Activated naive CD4-positive, alpha-beta T cell treated with anti-CD3 and anti-CD28 coated beads for 36 hours (primary cell): ENCODE results near the gene SLFNL1. TPM values are rescaled to one million over a fixed set of nuclear protein-coding genes. Genes with fewer than 3 reads are reported as not detected.

Experiments
- CTCF ChIA-PET: fragments of 350-600 bp; sonication (Branson Sonifier 250); formaldehyde crosslinking; loops from one replicate; lab custom pipeline; 2021; ENCODE audit warnings: antibody characterized with exemption; lab: Charles Lee
- DNase-seq: peaks from one replicate; pipeline ENCODE4 v3.0.0-alpha.2; 2020
- H3K27ac Mint-ChIP-seq: one replicate; pipeline ENCODE4 v1.8.0; 2021; ENCODE audit warnings: mild to moderate bottlenecking, mixed read lengths
- H3K27me3 Mint-ChIP-seq: one replicate; pipeline ENCODE4 v1.8.0; 2021; ENCODE audit warnings: low read depth, mixed read lengths
- H3K36me3 Mint-ChIP-seq: one replicate; pipeline ENCODE4 v1.8.0; 2021; ENCODE audit warnings: low read depth, mixed read lengths
- H3K4me1 Mint-ChIP-seq: one replicate; pipeline ENCODE4 v1.8.0; 2021; ENCODE audit warnings: low read depth, mixed read lengths
- H3K4me3 Mint-ChIP-seq: one replicate; pipeline ENCODE4 v1.8.0; 2021; ENCODE audit warnings: mild to moderate bottlenecking, moderate library complexity, mixed read lengths
- H3K9me3 Mint-ChIP-seq: one replicate; pipeline ENCODE4 v1.8.0; 2021; ENCODE audit warnings: mixed read lengths
- intact Hi-C: fragments of 100-400 bp; cut with micrococcal nuclease; formaldehyde crosslinking; loops from one replicate; pipeline ENCODE4 v1.15.1; 2023
- total RNA-seq, 2 experiments: library from RNA; stranded (reverse); gene quantifications; one replicate each; pipeline ENCODE4 v1.2.3, GENCODE V29; 2021

The SLFNL1 gene
- total RNA-seq, 2 experiments from 2014 or later = 0.10 to 0.12 TPM

- peaks cover 15% of the 10 kb centered on the region for H3K36me3 Mint-ChIP-seq
- intact Hi-C loops = no loop called here
- CTCF ChIA-PET = no interaction called here
Measured at GRCh38 chr1:41032147-41032546, 10.6 kb upstream of the SLFNL1 start.

GRCh38 chr1:41030872-41031616 lies 9.5 kb upstream of the SLFNL1 start:
- CTCF ChIA-PET = no interaction called here
- Mint-ChIP-seq H3K4me1 (no peaks in the 10 kb centered on the region), H3K4me3 (no peak overlapping the region), H3K36me3 (peaks cover 21% of the 10 kb centered on the region), H3K27me3 (no peaks in the 10 kb centered on the region), H3K27ac (no peak overlapping the region), H3K9me3 (no peaks in the 10 kb centered on the region)
- intact Hi-C loops = no loop called here
- no peak for DNase-seq

More at GRCh38 chr1:41032147-41032546, 10.6 kb upstream of the SLFNL1 start:
- H3K4me3 Mint-ChIP-seq = no peak overlapping the region
- no peaks in the 10 kb centered on the region for H3K4me1 Mint-ChIP-seq
- no peaks in the 10 kb centered on the region for H3K9me3 Mint-ChIP-seq
- H3K27ac Mint-ChIP-seq = no peak overlapping the region
- H3K27me3 Mint-ChIP-seq = no peaks in the 10 kb centered on the region
- DNase-seq = no peak

- Mint-ChIP-seq H3K27ac (no peak overlapping the region), H3K9me3 (no peaks in the 10 kb centered on the region), H3K4me3 (no peak overlapping the region), H3K4me1 (peaks cover 2% of the 10 kb centered on the region), H3K36me3 (peaks cover 17% of the 10 kb centered on the region), H3K27me3 (no peaks in the 10 kb centered on the region)
- no peak for DNase-seq
- intact Hi-C loops = no loop called here
- CTCF ChIA-PET = no interaction called here
Measured at GRCh38 chr1:41028034-41028642, 6.6 kb upstream of the SLFNL1 start.

GRCh38 chr1:41025979-41026819 lies 4.7 kb upstream of the SLFNL1 start:
- H3K27ac Mint-ChIP-seq = no peak overlapping the region

DNA sequence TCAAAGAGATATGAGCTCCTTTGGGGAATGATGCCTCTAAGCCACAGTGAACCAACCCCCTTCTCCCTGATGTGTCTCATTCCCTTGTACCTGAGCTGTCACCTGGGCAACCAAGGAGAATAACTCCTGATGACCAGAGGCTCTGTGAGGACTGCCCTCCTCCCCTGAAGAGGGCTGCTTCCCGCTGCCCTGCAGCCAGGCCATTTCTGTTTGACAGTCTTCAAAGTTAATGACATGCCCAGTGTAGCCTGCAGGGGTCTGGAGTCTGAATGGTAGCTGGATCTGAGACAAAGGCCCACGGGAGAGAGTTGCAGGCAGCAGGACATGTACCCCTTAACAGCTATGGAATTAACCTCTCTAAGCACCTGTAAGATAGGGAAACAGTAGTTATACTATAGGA lies 3.4 kb upstream of the SLFNL1 start:
- DNase-seq = no peak
- Mint-ChIP-seq H3K9me3 (no peaks in the 10 kb centered on the region), H3K27me3 (no peaks in the 10 kb centered on the region), H3K4me3 (no peak overlapping the region), H3K27ac (no peak overlapping the region), H3K4me1 (peaks cover 2% of the 10 kb centered on the region), H3K36me3 (peaks cover 11% of the 10 kb centered on the region)
- intact Hi-C loops = no loop called here
- CTCF ChIA-PET = no interaction called here

More at GRCh38 chr1:41025979-41026819, 4.7 kb upstream of the SLFNL1 start:
- no peaks in the 10 kb centered on the region for H3K27me3 Mint-ChIP-seq
- H3K9me3 Mint-ChIP-seq = no peaks in the 10 kb centered on the region
- H3K36me3 Mint-ChIP-seq = peaks cover 12% of the 10 kb centered on the region
- intact Hi-C loops = no loop called here
- CTCF ChIA-PET = interaction anchor here (0.7 to 1.2 kb wide), 2 partner anchors 100 to 135 kb away, joined by 3 to 4 read pairs; no protein-coding TSS in a partner anchor
- no peak overlapping the region for H3K4me3 Mint-ChIP-seq
- H3K4me1 Mint-ChIP-seq = peaks cover 2% of the 10 kb centered on the region
- no peak for DNase-seq

GRCh38 chr1:41023279-41023990 lies 1.9 kb upstream of the SLFNL1 start:
- DNase-seq = no peak
- intact Hi-C loops = no loop called here
- Mint-ChIP-seq H3K36me3 (peaks cover 11% of the 10 kb centered on the region), H3K27ac (peak overlapping the region; percentile 33), H3K9me3 (no peaks in the 10 kb centered on the region), H3K4me3 (no peak overlapping the region), H3K27me3 (no peaks in the 10 kb centered on the region), H3K4me1 (peaks cover 2% of the 10 kb centered on the region)
- CTCF ChIA-PET = interaction anchor here (0.5 to 1.5 kb wide), 2 partner anchors 19 to 68 kb away, joined by 3 to 4 read pairs; no protein-coding TSS in a partner anchor

DNA sequence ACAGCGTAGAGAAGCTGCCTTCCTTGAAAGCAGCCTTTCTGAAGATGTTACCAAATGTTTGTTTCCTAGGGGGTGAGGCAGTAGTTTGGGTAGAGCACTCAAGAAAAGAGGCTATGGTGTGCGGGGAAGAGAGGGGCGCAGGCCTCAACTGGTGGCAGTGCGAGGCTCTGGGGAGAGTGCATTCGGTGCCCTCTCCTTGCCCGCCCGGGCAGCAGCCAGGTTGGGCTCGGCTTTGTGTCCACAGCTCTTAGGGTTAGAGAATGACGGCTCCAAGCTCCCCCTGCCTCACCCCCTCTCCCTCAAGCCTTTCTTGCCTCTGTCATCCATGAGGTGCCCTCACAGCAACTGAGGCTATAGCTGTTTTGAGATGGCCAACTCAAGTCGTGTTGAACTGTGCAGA lies 899 bp upstream of the SLFNL1 start:
- Mint-ChIP-seq H3K36me3 (peaks cover 12% of the 10 kb centered on the region), H3K27me3 (no peaks in the 10 kb centered on the region), H3K9me3 (no peaks in the 10 kb centered on the region), H3K27ac (no peak overlapping the region), H3K4me1 (peaks cover 2% of the 10 kb centered on the region), H3K4me3 (no peak overlapping the region)
- intact Hi-C loops = no loop called here
- CTCF ChIA-PET = no interaction called here
- no peak for DNase-seq

DNA sequence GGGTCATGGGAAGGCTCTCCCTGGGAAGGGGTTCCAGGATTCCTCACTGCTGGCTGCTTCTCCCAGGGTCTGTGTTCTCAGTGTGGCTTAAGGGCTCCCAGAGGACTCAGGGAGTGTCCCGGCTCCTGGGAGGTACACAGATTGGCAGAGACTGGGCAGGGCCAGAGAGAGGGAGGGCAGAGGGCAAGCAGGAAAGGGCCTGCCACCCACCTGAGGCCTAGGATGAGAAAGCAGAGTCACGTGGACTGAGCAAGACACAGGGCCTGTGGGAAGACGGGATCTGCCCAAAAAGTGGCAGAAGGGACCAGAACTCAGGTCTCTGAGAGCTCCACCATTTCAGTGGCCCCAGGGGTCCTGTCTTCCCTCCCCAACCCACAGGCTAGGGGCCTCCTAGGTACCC lies 871 bp downstream of the SLFNL1 start:
- intact Hi-C loops = no loop called here
- Mint-ChIP-seq H3K9me3 (no peaks in the 10 kb centered on the region), H3K4me1 (peaks cover 2% of the 10 kb centered on the region), H3K36me3 (peaks cover 8% of the 10 kb centered on the region), H3K27me3 (no peaks in the 10 kb centered on the region), H3K4me3 (no peak overlapping the region), H3K27ac (no peak overlapping the region)
- DNase-seq = no peak
- CTCF ChIA-PET = no interaction called here

DNA sequence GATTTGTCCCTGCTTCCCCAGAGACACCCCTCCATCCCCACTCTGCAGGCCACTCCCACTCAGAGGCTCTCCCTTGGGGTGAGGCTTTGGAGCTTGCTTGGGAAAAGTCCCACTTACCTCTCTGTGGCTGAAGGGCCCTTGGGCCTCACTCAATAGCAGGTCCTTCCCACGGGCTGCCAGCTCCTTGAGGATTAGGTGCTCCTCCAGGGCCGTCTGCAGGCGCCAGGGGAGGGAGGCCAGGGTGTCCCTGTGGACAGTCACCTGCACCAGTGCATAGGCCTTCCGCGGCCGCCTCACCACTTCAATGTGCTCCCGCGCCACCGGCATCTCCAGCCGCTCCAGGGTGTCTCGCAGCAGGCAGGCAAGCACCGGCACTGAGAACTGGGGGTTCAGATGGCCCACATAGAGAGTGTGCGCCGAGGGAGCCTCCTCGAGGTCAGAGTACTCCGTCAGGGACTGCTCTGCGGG lies 1.4 kb downstream of the SLFNL1 start:
- peaks cover 2% of the 10 kb centered on the region for H3K4me1 Mint-ChIP-seq
- H3K27ac Mint-ChIP-seq = no peak overlapping the region
- intact Hi-C loops = no loop called here
- no peak overlapping the region for H3K4me3 Mint-ChIP-seq
- DNase-seq = no peak
- CTCF ChIA-PET = no interaction called here
- H3K27me3 Mint-ChIP-seq = no peaks in the 10 kb centered on the region
- peaks cover 6% of the 10 kb centered on the region for H3K36me3 Mint-ChIP-seq
- H3K9me3 Mint-ChIP-seq = no peaks in the 10 kb centered on the region

DNA sequence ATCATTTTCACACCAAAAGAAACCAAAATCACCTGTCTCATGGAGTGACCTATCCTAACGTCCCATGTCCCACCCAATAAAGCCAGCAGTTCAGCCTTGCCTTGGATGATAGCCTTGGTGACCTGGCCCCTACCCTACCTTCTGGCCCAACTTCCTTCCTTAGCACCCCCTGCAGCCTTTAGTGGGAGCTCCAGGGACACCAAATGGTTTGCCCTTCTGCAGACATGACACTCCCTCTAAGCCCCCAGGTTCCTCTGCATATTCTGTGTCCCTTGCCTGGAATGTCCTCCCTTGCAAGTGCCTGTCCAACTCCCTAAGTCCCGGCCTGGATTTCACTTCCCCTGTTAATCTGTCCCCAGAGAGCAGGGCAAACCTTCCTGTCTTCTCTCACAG lies 2.2 kb downstream of the SLFNL1 start:
- no peak for DNase-seq
- peaks cover 14% of the 10 kb centered on the region for H3K36me3 Mint-ChIP-seq
- H3K4me1 Mint-ChIP-seq = peaks cover 4% of the 10 kb centered on the region
- no peak overlapping the region for H3K27ac Mint-ChIP-seq
- intact Hi-C loops = no loop called here
- no peaks in the 10 kb centered on the region for H3K27me3 Mint-ChIP-seq
- no peaks in the 10 kb centered on the region for H3K9me3 Mint-ChIP-seq
- CTCF ChIA-PET = no interaction called here
- no peak overlapping the region for H3K4me3 Mint-ChIP-seq

DNA sequence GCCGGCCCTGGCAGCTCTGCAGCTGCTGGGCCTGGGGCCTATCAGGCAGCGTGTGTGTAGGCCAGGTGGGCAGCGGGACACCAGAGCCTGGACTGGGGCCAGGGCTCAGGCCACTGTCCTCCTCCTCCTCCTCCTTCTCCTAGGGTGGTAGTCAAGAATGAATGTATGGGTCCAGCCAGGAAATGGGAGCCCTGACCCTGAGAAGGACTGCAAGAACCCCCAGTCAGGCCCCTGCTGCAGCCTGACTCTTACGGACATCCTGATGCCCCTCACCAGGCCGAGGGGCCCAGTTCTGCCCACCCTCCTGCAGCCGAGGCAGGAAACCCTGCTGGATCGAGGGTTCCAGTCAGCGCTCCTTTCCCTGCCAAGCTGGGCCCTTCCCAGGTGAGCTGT lies 3.5 kb downstream of the SLFNL1 start:
- CTCF ChIA-PET = no interaction called here
- Mint-ChIP-seq H3K27me3 (no peaks in the 10 kb centered on the region), H3K4me3 (no peak overlapping the region), H3K27ac (no peak overlapping the region), H3K9me3 (no peaks in the 10 kb centered on the region), H3K4me1 (peaks cover 4% of the 10 kb centered on the region), H3K36me3 (peaks cover 20% of the 10 kb centered on the region)
- DNase-seq = no peak
- intact Hi-C loops = no loop called here
